WTC11 (cell line): ENCODE results near the gene CALHM5.

Source experiments
- ATF3 ChIP-seq: sonication (generic); formaldehyde crosslinking; conservative IDR thresholded peaks from 2 replicates; pipeline ENCODE4 v1.8.1; 2022; ENCODE audit warnings: mild to moderate bottlenecking, missing genetic modification reagents
- E2F1 ChIP-seq: sonication (generic); formaldehyde crosslinking; IDR thresholded peaks from 2 replicates; pipeline ENCODE4 v1.8.0; 2022; ENCODE audit warnings: mild to moderate bottlenecking, missing genetic modification reagents
- ESRRA ChIP-seq: sonication (generic); formaldehyde crosslinking; IDR thresholded peaks from 2 replicates; pipeline ENCODE4 v1.8.1; 2022; ENCODE audit warnings: mild to moderate bottlenecking, missing genetic modification reagents, borderline replicate concordance
- MXD4 ChIP-seq: fragments of 250-450 bp; sonication (Bioruptor Pico); IDR thresholded peaks from 2 replicates; pipeline ENCODE4 v1.8.0; 2021; ENCODE audit warnings: mild to moderate bottlenecking, moderate library complexity, borderline replicate concordance
- STAT6 ChIP-seq: sonication (generic); formaldehyde crosslinking; conservative IDR thresholded peaks from 2 replicates; pipeline ENCODE4 v1.8.1; 2023; ENCODE audit warnings: mild to moderate bottlenecking, low read depth, missing genetic modification reagents, moderate library complexity
- USF2 ChIP-seq: sonication (generic); formaldehyde crosslinking; IDR thresholded peaks from 2 replicates; pipeline ENCODE4 v1.8.1; 2023; ENCODE audit warnings: mild to moderate bottlenecking, missing genetic modification reagents, moderate library complexity
- ZBTB21 ChIP-seq: sonication (generic); formaldehyde crosslinking; IDR thresholded peaks from 2 replicates; pipeline ENCODE4 v1.8.1; 2023; ENCODE audit warnings: mild to moderate bottlenecking, missing genetic modification reagents, borderline replicate concordance
- ZNF423 ChIP-seq: fragments of 250-450 bp; sonication (Bioruptor Pico); IDR thresholded peaks from 2 replicates; pipeline ENCODE4 v2.1.2; 2022; ENCODE audit warnings: mild to moderate bottlenecking, moderate library complexity
- TF ChIP-seq, protein P1 (sequence below): fragments of 200-600 bp; IDR thresholded peaks from 2 replicates; pipeline ENCODE4 v1.8.0; 2022; ENCODE audit warnings: antibody characterized with exemption

GRCh38 chr6:116531675-116532570 lies 20.5 kb downstream of the CALHM5 start:
- TF ChIP-seq, protein P1, sequence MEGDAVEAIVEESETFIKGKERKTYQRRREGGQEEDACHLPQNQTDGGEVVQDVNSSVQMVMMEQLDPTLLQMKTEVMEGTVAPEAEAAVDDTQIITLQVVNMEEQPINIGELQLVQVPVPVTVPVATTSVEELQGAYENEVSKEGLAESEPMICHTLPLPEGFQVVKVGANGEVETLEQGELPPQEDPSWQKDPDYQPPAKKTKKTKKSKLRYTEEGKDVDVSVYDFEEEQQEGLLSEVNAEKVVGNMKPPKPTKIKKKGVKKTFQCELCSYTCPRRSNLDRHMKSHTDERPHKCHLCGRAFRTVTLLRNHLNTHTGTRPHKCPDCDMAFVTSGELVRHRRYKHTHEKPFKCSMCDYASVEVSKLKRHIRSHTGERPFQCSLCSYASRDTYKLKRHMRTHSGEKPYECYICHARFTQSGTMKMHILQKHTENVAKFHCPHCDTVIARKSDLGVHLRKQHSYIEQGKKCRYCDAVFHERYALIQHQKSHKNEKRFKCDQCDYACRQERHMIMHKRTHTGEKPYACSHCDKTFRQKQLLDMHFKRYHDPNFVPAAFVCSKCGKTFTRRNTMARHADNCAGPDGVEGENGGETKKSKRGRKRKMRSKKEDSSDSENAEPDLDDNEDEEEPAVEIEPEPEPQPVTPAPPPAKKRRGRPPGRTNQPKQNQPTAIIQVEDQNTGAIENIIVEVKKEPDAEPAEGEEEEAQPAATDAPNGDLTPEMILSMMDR, result peak; percentile 55
- TF ChIP-seq ESRRA (CRISPR knock-in tag) (no peak), STAT6 (CRISPR knock-in tag) (no peak), ATF3 (no peak), ZBTB21 (CRISPR knock-in tag) (no peak), USF2 (CRISPR knock-in tag) (no peak), ZNF423 (CRISPR knock-in tag) (no peak), E2F1 (no peak), MXD4 (CRISPR knock-in tag) (no peak)
